SU-DHL-6 (cell line): ENCODE measurements around the gene TTBK2.

ENCODE experiments used
- CTCF ChIP-seq: fragments of 200-600 bp; sonication (generic); IDR thresholded peaks from one replicate; pipeline ENCODE4 v1.5.1; 2017; ENCODE audit warnings: antibody characterized with exemption, mild to moderate bottlenecking, low read length, moderate library complexity; ENCODE audit not compliant: insufficient read depth, poor library complexity, severe bottlenecking
- EZH2phosphoT487 ChIP-seq: fragments of 200-600 bp; sonication (generic), shearing (Covaris generic); conservative IDR thresholded peaks from 2 replicates; pipeline ENCODE4 v1.6.1; 2018; ENCODE audit warnings: mild to moderate bottlenecking, antibody characterized with exemption, low read length, moderate library complexity, mixed read lengths

DNA sequence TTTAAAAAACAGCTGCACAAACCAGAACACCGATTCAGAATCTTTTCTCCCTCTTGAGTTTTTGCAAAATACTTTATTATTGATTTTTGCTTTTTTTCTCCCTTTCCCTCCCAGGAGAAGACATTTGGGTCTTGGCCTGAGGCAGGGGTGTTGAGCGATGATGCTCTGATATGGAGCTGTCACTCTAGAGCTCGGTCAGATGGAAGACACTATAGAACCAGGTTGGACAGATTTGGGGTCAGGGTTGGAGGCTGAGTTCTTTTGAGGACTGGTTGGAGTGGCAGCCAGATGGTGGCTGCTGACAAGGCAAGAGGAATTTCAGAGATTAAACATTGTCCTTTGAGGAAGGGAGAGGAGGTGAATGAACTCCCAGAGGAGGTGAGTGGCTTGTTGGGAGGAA lies 200.5 kb downstream of the TTBK2 start:
- TF ChIP-seq CTCF (no peak), EZH2phosphoT487 (no peak)
